H1 (cell line): Measurements from ENCODE around the gene POLR1F. TPM values are rescaled to one million over a fixed set of nuclear protein-coding genes. Genes with fewer than 3 reads are reported as not detected.

Source experiments
- BACH1 ChIP-seq: IDR thresholded peaks from 2 replicates; pipeline ENCODE4 v1.6.1; 2012; ENCODE audit warnings: low read length, improper control_type of control experiment
- CHD1 ChIP-seq: IDR thresholded peaks from 2 replicates; pipeline ENCODE4 v1.6.1; 2012; ENCODE audit warnings: low read depth, low read length, improper control_type of control experiment
- GTF2F1 ChIP-seq: IDR thresholded peaks from 2 replicates; pipeline ENCODE4 v1.6.1; 2012; ENCODE audit warnings: low read depth, low read length, improper control_type of control experiment, borderline replicate concordance
- MAFK ChIP-seq: IDR thresholded peaks from 2 replicates; pipeline ENCODE4 v1.6.1; 2012; ENCODE audit warnings: low read depth, mild to moderate bottlenecking, improper control_type of control experiment, low read length
- NRF1 ChIP-seq: IDR thresholded peaks from 2 replicates; pipeline ENCODE4 v1.6.1; 2011; ENCODE audit warnings: mild to moderate bottlenecking, low read depth, low read length, improper control_type of control experiment
- RAD21 ChIP-seq, 2 experiments: IDR thresholded peaks in 1 of 2; conservative IDR thresholded peaks in 1 of 2; 2 replicates each; pipeline ENCODE4 v1.6.1; 2011; ENCODE audit warnings: low read depth in 2 of 2, low read length in 2 of 2, improper control_type of control experiment in 1 of 2, inconsistent platforms in 1 of 2, mild to moderate bottlenecking in 1 of 2, moderate library complexity in 1 of 2
- polyA plus RNA-seq, 7 experiments: library from polyadenylated mRNA; depleted of rRNA in 3 of 7; stranded (reverse) in 5 of 7; unstranded in 2 of 7; fragments of >200 nt in 5 of 7; fragments of 200-250 nt in 2 of 7; gene quantifications; 1 replicate in 5 of 7; 2 replicates in 1 of 7; 4 replicates in 1 of 7; pipeline versions ENCODE4 v1.2.1 to v1.2.3, GENCODE V29; 2011 to 2013; ENCODE audit warnings: missing spikeins in 2 of 7, mixed read lengths in 2 of 7
- total RNA-seq: library from RNA; stranded (reverse); fragmentation: NEBNext Ultra II Directional; extraction: Animal tissue kit (Norgen Biotek cat#: 25700); gene quantifications from 2 replicates; pipeline ENCODE4 v1.2.1, GENCODE V29; 2021
- TF ChIP-seq, protein P1 (sequence below): fragments of 300-600 bp; sonication (generic); IDR thresholded peaks from 2 replicates; pipeline ENCODE4 v1.7.1; 2012; ENCODE audit warnings: low read length, moderate library complexity, mild to moderate bottlenecking, inconsistent platforms; ENCODE audit not compliant: insufficient replicate concordance
- TF ChIP-seq, protein P2 (sequence below), 3 experiments: IDR thresholded peaks; 1 replicate in 2 of 3; 2 replicates in 1 of 3; pipeline versions ENCODE4 v1.5.1 to v1.6.1; 2011; ENCODE audit warnings: low read length in 3 of 3, mild to moderate bottlenecking in 3 of 3, inconsistent platforms in 2 of 3, low read depth in 1 of 3, moderate library complexity in 1 of 3; ENCODE audit not compliant: insufficient read depth in 1 of 3; ENCODE audit errors: control extremely low read depth in 1 of 3

Gene POLR1F
- total and polyA plus RNA-seq, 2 of the 8 experiments (the other 6 are each of a cell fraction or from before 2014, with no cell fraction given) = 11.2 to 24.6 TPM

DNA sequence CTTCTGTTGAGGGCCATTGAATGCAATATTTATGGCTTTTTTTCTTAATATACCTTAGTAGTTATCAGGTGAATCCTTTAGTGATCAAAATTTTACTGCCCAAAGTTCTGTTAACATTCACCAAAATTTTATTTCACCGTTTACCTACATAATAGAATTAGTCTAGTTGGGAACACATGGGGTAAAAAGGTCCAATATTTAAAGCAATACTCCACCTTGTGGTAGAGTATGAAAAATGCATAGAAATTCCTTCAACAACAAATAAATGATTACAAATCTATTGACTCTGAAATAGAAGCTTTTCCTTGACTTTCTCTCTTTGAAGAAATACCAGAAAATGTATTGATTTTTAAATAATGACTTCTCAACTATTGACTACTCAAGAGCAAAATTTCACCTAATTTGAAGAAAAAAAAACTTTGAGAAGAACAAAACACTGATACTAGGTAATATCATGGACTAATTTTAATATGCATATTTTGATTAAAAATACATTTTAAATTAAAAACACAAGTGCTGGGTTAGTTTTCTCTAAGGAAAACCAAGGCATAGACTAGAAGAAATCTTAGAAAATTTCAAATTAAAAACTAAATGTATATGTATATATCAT is 43.3 kb downstream of the POLR1F start (continued):
- TF ChIP-seq, protein P1, sequence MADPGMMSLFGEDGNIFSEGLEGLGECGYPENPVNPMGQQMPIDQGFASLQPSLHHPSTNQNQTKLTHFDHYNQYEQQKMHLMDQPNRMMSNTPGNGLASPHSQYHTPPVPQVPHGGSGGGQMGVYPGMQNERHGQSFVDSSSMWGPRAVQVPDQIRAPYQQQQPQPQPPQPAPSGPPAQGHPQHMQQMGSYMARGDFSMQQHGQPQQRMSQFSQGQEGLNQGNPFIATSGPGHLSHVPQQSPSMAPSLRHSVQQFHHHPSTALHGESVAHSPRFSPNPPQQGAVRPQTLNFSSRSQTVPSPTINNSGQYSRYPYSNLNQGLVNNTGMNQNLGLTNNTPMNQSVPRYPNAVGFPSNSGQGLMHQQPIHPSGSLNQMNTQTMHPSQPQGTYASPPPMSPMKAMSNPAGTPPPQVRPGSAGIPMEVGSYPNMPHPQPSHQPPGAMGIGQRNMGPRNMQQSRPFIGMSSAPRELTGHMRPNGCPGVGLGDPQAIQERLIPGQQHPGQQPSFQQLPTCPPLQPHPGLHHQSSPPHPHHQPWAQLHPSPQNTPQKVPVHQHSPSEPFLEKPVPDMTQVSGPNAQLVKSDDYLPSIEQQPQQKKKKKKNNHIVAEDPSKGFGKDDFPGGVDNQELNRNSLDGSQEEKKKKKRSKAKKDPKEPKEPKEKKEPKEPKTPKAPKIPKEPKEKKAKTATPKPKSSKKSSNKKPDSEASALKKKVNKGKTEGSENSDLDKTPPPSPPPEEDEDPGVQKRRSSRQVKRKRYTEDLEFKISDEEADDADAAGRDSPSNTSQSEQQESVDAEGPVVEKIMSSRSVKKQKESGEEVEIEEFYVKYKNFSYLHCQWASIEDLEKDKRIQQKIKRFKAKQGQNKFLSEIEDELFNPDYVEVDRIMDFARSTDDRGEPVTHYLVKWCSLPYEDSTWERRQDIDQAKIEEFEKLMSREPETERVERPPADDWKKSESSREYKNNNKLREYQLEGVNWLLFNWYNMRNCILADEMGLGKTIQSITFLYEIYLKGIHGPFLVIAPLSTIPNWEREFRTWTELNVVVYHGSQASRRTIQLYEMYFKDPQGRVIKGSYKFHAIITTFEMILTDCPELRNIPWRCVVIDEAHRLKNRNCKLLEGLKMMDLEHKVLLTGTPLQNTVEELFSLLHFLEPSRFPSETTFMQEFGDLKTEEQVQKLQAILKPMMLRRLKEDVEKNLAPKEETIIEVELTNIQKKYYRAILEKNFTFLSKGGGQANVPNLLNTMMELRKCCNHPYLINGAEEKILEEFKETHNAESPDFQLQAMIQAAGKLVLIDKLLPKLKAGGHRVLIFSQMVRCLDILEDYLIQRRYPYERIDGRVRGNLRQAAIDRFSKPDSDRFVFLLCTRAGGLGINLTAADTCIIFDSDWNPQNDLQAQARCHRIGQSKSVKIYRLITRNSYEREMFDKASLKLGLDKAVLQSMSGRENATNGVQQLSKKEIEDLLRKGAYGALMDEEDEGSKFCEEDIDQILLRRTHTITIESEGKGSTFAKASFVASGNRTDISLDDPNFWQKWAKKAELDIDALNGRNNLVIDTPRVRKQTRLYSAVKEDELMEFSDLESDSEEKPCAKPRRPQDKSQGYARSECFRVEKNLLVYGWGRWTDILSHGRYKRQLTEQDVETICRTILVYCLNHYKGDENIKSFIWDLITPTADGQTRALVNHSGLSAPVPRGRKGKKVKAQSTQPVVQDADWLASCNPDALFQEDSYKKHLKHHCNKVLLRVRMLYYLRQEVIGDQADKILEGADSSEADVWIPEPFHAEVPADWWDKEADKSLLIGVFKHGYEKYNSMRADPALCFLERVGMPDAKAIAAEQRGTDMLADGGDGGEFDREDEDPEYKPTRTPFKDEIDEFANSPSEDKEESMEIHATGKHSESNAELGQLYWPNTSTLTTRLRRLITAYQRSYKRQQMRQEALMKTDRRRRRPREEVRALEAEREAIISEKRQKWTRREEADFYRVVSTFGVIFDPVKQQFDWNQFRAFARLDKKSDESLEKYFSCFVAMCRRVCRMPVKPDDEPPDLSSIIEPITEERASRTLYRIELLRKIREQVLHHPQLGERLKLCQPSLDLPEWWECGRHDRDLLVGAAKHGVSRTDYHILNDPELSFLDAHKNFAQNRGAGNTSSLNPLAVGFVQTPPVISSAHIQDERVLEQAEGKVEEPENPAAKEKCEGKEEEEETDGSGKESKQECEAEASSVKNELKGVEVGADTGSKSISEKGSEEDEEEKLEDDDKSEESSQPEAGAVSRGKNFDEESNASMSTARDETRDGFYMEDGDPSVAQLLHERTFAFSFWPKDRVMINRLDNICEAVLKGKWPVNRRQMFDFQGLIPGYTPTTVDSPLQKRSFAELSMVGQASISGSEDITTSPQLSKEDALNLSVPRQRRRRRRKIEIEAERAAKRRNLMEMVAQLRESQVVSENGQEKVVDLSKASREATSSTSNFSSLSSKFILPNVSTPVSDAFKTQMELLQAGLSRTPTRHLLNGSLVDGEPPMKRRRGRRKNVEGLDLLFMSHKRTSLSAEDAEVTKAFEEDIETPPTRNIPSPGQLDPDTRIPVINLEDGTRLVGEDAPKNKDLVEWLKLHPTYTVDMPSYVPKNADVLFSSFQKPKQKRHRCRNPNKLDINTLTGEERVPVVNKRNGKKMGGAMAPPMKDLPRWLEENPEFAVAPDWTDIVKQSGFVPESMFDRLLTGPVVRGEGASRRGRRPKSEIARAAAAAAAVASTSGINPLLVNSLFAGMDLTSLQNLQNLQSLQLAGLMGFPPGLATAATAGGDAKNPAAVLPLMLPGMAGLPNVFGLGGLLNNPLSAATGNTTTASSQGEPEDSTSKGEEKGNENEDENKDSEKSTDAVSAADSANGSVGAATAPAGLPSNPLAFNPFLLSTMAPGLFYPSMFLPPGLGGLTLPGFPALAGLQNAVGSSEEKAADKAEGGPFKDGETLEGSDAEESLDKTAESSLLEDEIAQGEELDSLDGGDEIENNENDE = no peak
- TF ChIP-seq NRF1 = no peak
- no peak for TF ChIP-seq CHD1
- no peak for TF ChIP-seq BACH1
- TF ChIP-seq RAD21 (IDR thresholded peaks at IDR 0.05 in 1 of 2, conservative IDR thresholded peaks at IDR 0.05 in 1 of 2; ENCODE audit: low read depth in 2 of 2, low read length in 2 of 2) = peak in 1 of 2 experiments; percentile 65; a peak in 3 of 4 replicates
- no peak for TF ChIP-seq GTF2F1
- TF ChIP-seq, protein P2, sequence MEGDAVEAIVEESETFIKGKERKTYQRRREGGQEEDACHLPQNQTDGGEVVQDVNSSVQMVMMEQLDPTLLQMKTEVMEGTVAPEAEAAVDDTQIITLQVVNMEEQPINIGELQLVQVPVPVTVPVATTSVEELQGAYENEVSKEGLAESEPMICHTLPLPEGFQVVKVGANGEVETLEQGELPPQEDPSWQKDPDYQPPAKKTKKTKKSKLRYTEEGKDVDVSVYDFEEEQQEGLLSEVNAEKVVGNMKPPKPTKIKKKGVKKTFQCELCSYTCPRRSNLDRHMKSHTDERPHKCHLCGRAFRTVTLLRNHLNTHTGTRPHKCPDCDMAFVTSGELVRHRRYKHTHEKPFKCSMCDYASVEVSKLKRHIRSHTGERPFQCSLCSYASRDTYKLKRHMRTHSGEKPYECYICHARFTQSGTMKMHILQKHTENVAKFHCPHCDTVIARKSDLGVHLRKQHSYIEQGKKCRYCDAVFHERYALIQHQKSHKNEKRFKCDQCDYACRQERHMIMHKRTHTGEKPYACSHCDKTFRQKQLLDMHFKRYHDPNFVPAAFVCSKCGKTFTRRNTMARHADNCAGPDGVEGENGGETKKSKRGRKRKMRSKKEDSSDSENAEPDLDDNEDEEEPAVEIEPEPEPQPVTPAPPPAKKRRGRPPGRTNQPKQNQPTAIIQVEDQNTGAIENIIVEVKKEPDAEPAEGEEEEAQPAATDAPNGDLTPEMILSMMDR (IDR thresholded peaks at IDR 0.05; ENCODE audit: control extremely low read depth in 1 of 3, insufficient read depth in 1 of 3, low read depth in 1 of 3, low read length in 3 of 3) = peak in 2 of 3 experiments; percentile 12 to 37; a peak in 2 of 4 replicates
- no peak for TF ChIP-seq MAFK
